ENCODE results near the gene MYCN.
"Not testable (repeated sequence)": the region's sequence is repeated elsewhere in the genome, so short reads cannot be mapped to it uniquely, and the experiment has no call there.

MYCN gene

GRCh38 chr2:15957881-15958713, 17.7 kb downstream of the MYCN start:
- WGBS = 71% methylated on average over 9 of the region's 11 CpGs
- H3K27me3 ChIP-seq (ENCODE audit: control insufficient read depth in 1 of 2, insufficient read depth in 1 of 2, low read length in 2 of 2) = no peaks in the 10 kb centered on the region
- H3K4me3 ChIP-seq (ENCODE audit: insufficient read depth in 1 of 2, low read depth in 1 of 2, low read length in 2 of 2) = no peak overlapping the region
- no peak overlapping the region for H2BK15ac ChIP-seq (ENCODE audit: low read depth, poor library complexity, severe bottlenecking)
- no peak overlapping the region for H4K8ac ChIP-seq (ENCODE audit: low read length)
- no peaks in the 10 kb centered on the region for H3K4me1 ChIP-seq (ENCODE audit: control insufficient read depth, insufficient read depth, low read depth, low read length)
- no peak overlapping the region for H2BK12ac ChIP-seq (ENCODE audit: low read length in 2 of 2)
- H2AFZ ChIP-seq (ENCODE audit: low read depth, low read length) = no peak overlapping the region
- no peak overlapping the region for H2BK5ac ChIP-seq (ENCODE audit: low read depth, low read length, poor library complexity, severe bottlenecking)
- no peaks in the 10 kb centered on the region for H3K79me1 ChIP-seq (replicated peaks; ENCODE audit: low read length, poor library complexity, severe bottlenecking)
- no peak overlapping the region for H3K27ac ChIP-seq (ENCODE audit: low read length, poor library complexity, severe bottlenecking)
- no peak overlapping the region for H3K4me2 ChIP-seq (ENCODE audit: low read length, poor library complexity, severe bottlenecking)
- no peak for DNase-seq
- H3K9me3 ChIP-seq (ENCODE audit: control insufficient read depth, low read length) = no peaks in the 10 kb centered on the region
- no peak overlapping the region for H3K4ac ChIP-seq (ENCODE audit: low read depth in 1 of 2, low read length in 2 of 2)
- H4K91ac ChIP-seq (ENCODE audit: low read length) = no peak overlapping the region
- H3K36me3 ChIP-seq (ENCODE audit: control insufficient read depth in 1 of 2, insufficient read depth in 2 of 2, low read depth in 1 of 2, low read length in 2 of 2) = no peaks in the 10 kb centered on the region
- no peak overlapping the region for H3K9ac ChIP-seq (ENCODE audit: low read length)
- no peak overlapping the region for H2BK120ac ChIP-seq (ENCODE audit: low read depth, low read length)
- H3K23ac ChIP-seq (ENCODE audit: low read length in 2 of 2) = no peak overlapping the region
- no peak overlapping the region for H3K14ac ChIP-seq (ENCODE audit: low read length in 2 of 2)
- H3K18ac ChIP-seq (ENCODE audit: low read depth in 1 of 2, low read length in 2 of 2) = no peak overlapping the region
- H2AK5ac ChIP-seq (ENCODE audit: low read length, severe bottlenecking) = no peak overlapping the region

- Histone ChIP-seq H3K4me3 (ENCODE audit: insufficient read depth in 1 of 2, low read depth in 1 of 2, low read length in 2 of 2) (no peak overlapping the region), H3K27ac (ENCODE audit: low read length, poor library complexity, severe bottlenecking) (no peak overlapping the region), H2BK12ac (ENCODE audit: low read length in 2 of 2) (no peak overlapping the region), H3K4ac (ENCODE audit: low read depth in 1 of 2, low read length in 2 of 2) (no peak overlapping the region), H4K8ac (ENCODE audit: low read length) (no peak overlapping the region), H4K91ac (ENCODE audit: low read length) (no peak overlapping the region), H3K36me3 (ENCODE audit: control insufficient read depth in 1 of 2, insufficient read depth in 2 of 2, low read depth in 1 of 2, low read length in 2 of 2) (no peaks in the 10 kb centered on the region), H3K14ac (ENCODE audit: low read length in 2 of 2) (no peak overlapping the region), H3K4me2 (ENCODE audit: low read length, poor library complexity, severe bottlenecking) (no peak overlapping the region), H2BK5ac (ENCODE audit: low read depth, low read length, poor library complexity, severe bottlenecking) (no peak overlapping the region), H3K4me1 (ENCODE audit: control insufficient read depth, insufficient read depth, low read depth, low read length) (no peaks in the 10 kb centered on the region), H3K79me1 (replicated peaks; ENCODE audit: low read length, poor library complexity, severe bottlenecking) (no peaks in the 10 kb centered on the region), H3K23ac (ENCODE audit: low read length in 2 of 2) (no peak overlapping the region), H2BK120ac (ENCODE audit: low read depth, low read length) (no peak overlapping the region), H3K9me3 (ENCODE audit: control insufficient read depth, low read length) (no peaks in the 10 kb centered on the region), H3K18ac (ENCODE audit: low read depth in 1 of 2, low read length in 2 of 2) (no peak overlapping the region), H3K27me3 (ENCODE audit: control insufficient read depth in 1 of 2, insufficient read depth in 1 of 2, low read length in 2 of 2) (no peaks in the 10 kb centered on the region), H2BK15ac (ENCODE audit: low read depth, poor library complexity, severe bottlenecking) (no peak overlapping the region), H2AFZ (ENCODE audit: low read depth, low read length) (no peak overlapping the region), H2AK5ac (ENCODE audit: low read length, severe bottlenecking) (no peak overlapping the region), H3K9ac (ENCODE audit: low read length) (no peak overlapping the region)
- 56% methylated on average over 4 of the region's 4 CpGs for WGBS
- DNase-seq = no peak
Observed at GRCh38 chr2:15959331-15960153, 19.2 kb downstream of the MYCN start.

- H3K9me3 ChIP-seq (ENCODE audit: control insufficient read depth, low read length); H2AK5ac ChIP-seq (ENCODE audit: low read length, severe bottlenecking); H2AFZ ChIP-seq (ENCODE audit: low read depth, low read length); H2BK15ac ChIP-seq (ENCODE audit: low read depth, poor library complexity, severe bottlenecking); H3K23ac ChIP-seq (ENCODE audit: low read length in 2 of 2); H3K14ac ChIP-seq (ENCODE audit: low read length in 2 of 2); DNase-seq; H3K4me3 ChIP-seq (ENCODE audit: insufficient read depth in 1 of 2, low read depth in 1 of 2, low read length in 2 of 2); H4K91ac ChIP-seq (ENCODE audit: low read length); H3K27me3 ChIP-seq (ENCODE audit: control insufficient read depth in 1 of 2, insufficient read depth in 1 of 2, low read length in 2 of 2); H2BK12ac ChIP-seq (ENCODE audit: low read length in 2 of 2); H4K8ac ChIP-seq (ENCODE audit: low read length); H3K4ac ChIP-seq (ENCODE audit: low read depth in 1 of 2, low read length in 2 of 2); H3K36me3 ChIP-seq (ENCODE audit: control insufficient read depth in 1 of 2, insufficient read depth in 2 of 2, low read depth in 1 of 2, low read length in 2 of 2); H3K4me1 ChIP-seq (ENCODE audit: control insufficient read depth, insufficient read depth, low read depth, low read length); H2BK120ac ChIP-seq (ENCODE audit: low read depth, low read length); H3K18ac ChIP-seq (ENCODE audit: low read depth in 1 of 2, low read length in 2 of 2); H3K79me1 ChIP-seq (replicated peaks; ENCODE audit: low read length, poor library complexity, severe bottlenecking); H2BK5ac ChIP-seq (ENCODE audit: low read depth, low read length, poor library complexity, severe bottlenecking); H3K9ac ChIP-seq (ENCODE audit: low read length); H3K4me2 ChIP-seq (ENCODE audit: low read length, poor library complexity, severe bottlenecking); H3K27ac ChIP-seq (ENCODE audit: low read length, poor library complexity, severe bottlenecking): not testable (repeated sequence)
- WGBS = 71% methylated on average over 1 of the region's 2 CpGs
Observed at GRCh38 chr2:15960154-15960520, 19.8 kb downstream of the MYCN start.

Data from mesenchymal stem cell (in vitro differentiated cells and primary cell).